ENCODE data around the gene LYST. TPM values are rescaled to one million over a fixed set of nuclear protein-coding genes. Genes with fewer than 3 reads are reported as not detected.

The LYST gene
- total and polyA plus RNA-seq, 2 of the 4 experiments (the other 2 are of a cell fraction): 2.2 to 7.2 TPM

DNA sequence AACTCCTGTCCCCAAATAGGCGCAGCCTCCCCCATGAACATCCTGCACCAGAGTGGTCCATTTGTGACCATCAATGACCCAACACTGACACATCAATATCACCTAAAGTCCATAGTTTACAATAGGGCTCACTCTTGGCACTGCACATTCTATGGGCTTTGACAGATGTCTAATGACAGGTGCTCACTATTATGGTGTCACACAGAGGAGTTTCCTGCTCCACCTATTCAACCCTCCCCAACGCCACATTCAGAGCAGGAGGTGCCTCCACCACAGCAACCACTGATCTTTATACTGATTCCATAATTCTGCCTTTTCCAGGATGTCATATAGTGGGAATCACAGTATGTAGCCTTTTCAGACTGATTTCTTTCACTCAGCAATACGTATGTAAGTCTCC is 241.4 kb downstream of the LYST start:
- no peaks in the 10 kb centered on the region for H4K20me1 ChIP-seq (ENCODE audit: insufficient read depth, low read length)
- no TSS peak for BruUV-seq (replicated peaks)
- dilution Hi-C loops (cut with HindIII; ENCODE audit: low sequenced_read_pairs, unreplicated experiment) (no loop called here), intact Hi-C loops (cut with micrococcal nuclease) (no loop called here), in situ Hi-C loops (cut with MboI; ENCODE audit: low sequenced_read_pairs) (no loop called here)
- POLR2A ChIA-PET (ENCODE audit: unreplicated experiment): no interaction called here
- WGBS, 2 experiments (ENCODE audit: extremely low coverage in 2 of 2, insufficient read length in 1 of 2): 100% methylated on average over 1 of the region's 3 CpGs; no CpG with 5 or more reads in 1 of the 2 experiments
- no peak overlapping the region for H3K4me2 ChIP-seq (ENCODE audit: low read depth, low read length)
- ATAC-seq (ENCODE audit: low read depth) (no peak), DNase-seq (no peak)
- H3K36me3 ChIP-seq (ENCODE audit: control insufficient read depth, insufficient read depth, low read length): no peaks in the 10 kb centered on the region
- TF ChIP-seq, protein P1, sequence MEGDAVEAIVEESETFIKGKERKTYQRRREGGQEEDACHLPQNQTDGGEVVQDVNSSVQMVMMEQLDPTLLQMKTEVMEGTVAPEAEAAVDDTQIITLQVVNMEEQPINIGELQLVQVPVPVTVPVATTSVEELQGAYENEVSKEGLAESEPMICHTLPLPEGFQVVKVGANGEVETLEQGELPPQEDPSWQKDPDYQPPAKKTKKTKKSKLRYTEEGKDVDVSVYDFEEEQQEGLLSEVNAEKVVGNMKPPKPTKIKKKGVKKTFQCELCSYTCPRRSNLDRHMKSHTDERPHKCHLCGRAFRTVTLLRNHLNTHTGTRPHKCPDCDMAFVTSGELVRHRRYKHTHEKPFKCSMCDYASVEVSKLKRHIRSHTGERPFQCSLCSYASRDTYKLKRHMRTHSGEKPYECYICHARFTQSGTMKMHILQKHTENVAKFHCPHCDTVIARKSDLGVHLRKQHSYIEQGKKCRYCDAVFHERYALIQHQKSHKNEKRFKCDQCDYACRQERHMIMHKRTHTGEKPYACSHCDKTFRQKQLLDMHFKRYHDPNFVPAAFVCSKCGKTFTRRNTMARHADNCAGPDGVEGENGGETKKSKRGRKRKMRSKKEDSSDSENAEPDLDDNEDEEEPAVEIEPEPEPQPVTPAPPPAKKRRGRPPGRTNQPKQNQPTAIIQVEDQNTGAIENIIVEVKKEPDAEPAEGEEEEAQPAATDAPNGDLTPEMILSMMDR (conservative IDR thresholded peaks at IDR 0.05; ENCODE audit: low read depth, low read length): no peak
- TF ChIP-seq, protein P2, sequence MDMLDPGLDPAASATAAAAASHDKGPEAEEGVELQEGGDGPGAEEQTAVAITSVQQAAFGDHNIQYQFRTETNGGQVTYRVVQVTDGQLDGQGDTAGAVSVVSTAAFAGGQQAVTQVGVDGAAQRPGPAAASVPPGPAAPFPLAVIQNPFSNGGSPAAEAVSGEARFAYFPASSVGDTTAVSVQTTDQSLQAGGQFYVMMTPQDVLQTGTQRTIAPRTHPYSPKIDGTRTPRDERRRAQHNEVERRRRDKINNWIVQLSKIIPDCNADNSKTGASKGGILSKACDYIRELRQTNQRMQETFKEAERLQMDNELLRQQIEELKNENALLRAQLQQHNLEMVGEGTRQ (IDR thresholded peaks at IDR 0.05; ENCODE audit: low read depth, low read length): no peak
- TF ChIP-seq MAFK (IDR thresholded peaks at IDR 0.05; ENCODE audit: low read depth, low read length): no peak
- TF ChIP-seq RCOR1 (IDR thresholded peaks at IDR 0.05; ENCODE audit: insufficient replicate concordance, low read length): no peak
- TF ChIP-seq RAD21 (IDR thresholded peaks at IDR 0.05; ENCODE audit: low read length): no peak
- TF ChIP-seq POLR2A (IDR thresholded peaks at IDR 0.05; ENCODE audit: low read depth, low read length): no peak
- TF ChIP-seq CEBPB (IDR thresholded peaks at IDR 0.05; ENCODE audit: low read depth, low read length): no peak
- no peak for TF ChIP-seq RFX5 (IDR thresholded peaks at IDR 0.05; ENCODE audit: low read depth, low read length)
- no peak for TF ChIP-seq BHLHE40 (IDR thresholded peaks at IDR 0.05; ENCODE audit: low read depth, low read length)
- no peak for TF ChIP-seq NFE2L2 (IDR thresholded peaks at IDR 0.05; ENCODE audit: low read depth, low read length)
- no peak for TF ChIP-seq MXI1 (IDR thresholded peaks at IDR 0.05; ENCODE audit: borderline replicate concordance, low read depth, low read length)
- no peak for TF ChIP-seq CHD1 (IDR thresholded peaks at IDR 0.05; ENCODE audit: low read depth, low read length)
- TF ChIP-seq, protein P3, sequence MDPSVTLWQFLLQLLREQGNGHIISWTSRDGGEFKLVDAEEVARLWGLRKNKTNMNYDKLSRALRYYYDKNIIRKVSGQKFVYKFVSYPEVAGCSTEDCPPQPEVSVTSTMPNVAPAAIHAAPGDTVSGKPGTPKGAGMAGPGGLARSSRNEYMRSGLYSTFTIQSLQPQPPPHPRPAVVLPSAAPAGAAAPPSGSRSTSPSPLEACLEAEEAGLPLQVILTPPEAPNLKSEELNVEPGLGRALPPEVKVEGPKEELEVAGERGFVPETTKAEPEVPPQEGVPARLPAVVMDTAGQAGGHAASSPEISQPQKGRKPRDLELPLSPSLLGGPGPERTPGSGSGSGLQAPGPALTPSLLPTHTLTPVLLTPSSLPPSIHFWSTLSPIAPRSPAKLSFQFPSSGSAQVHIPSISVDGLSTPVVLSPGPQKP (IDR thresholded peaks at IDR 0.05; ENCODE audit: borderline replicate concordance, low read depth, low read length): no peak
- no peak for TF ChIP-seq MAZ (IDR thresholded peaks at IDR 0.05; ENCODE audit: borderline replicate concordance, low read depth, low read length)
- TF ChIP-seq FOS (IDR thresholded peaks at IDR 0.05; ENCODE audit: low read depth, low read length): no peak
- TF ChIP-seq SMC3 (IDR thresholded peaks at IDR 0.05; ENCODE audit: low read depth, low read length): no peak
- no peak overlapping the region for H3K4me3 ChIP-seq (ENCODE audit: insufficient read depth, low read depth, low read length)
- H2AK5ac ChIP-seq (ENCODE audit: low read depth, low read length): no peak overlapping the region
- H2AK9ac ChIP-seq (replicated peaks; ENCODE audit: low read depth, low read length, poor library complexity): no peak overlapping the region
- H2BK5ac ChIP-seq (ENCODE audit: low read depth, low read length, poor library complexity, severe bottlenecking): no peak overlapping the region
- no peak overlapping the region for H2BK120ac ChIP-seq (ENCODE audit: low read depth, low read length)
- H3K27me3 ChIP-seq (ENCODE audit: control insufficient read depth, insufficient read depth, low read length): peaks cover 11% of the 10 kb centered on the region
- no peak overlapping the region for H3K18ac ChIP-seq (ENCODE audit: low read depth, low read length)
- no peaks in the 10 kb centered on the region for H3K9me3 ChIP-seq (ENCODE audit: control insufficient read depth, insufficient read depth, low read length)
- H4K91ac ChIP-seq (ENCODE audit: insufficient read depth, low read depth, low read length): no peak overlapping the region
- no peak overlapping the region for H3K14ac ChIP-seq (replicated peaks; ENCODE audit: low read depth, low read length)
- H4K8ac ChIP-seq (ENCODE audit: low read depth in 2 of 2, low read length in 2 of 2): no peak overlapping the region
- no peaks in the 10 kb centered on the region for H3K9me1 ChIP-seq (ENCODE audit: insufficient read depth, low read length)
- no peak overlapping the region for H2BK15ac ChIP-seq (ENCODE audit: low read depth, low read length)
- no peak overlapping the region for H3K56ac ChIP-seq (ENCODE audit: extremely low read depth, insufficient read depth, low read length)
- H3K4ac ChIP-seq (ENCODE audit: low read depth, low read length): no peak overlapping the region
- H4K5ac ChIP-seq (ENCODE audit: low read depth, low read length): no peak overlapping the region
- H3K9ac ChIP-seq (ENCODE audit: low read depth, low read length): no peak overlapping the region
- H2AFZ ChIP-seq (replicated peaks; ENCODE audit: low read length, poor library complexity): no peak overlapping the region
- no peak overlapping the region for H2BK20ac ChIP-seq (ENCODE audit: low read depth, low read length)
- no peak overlapping the region for H3K23ac ChIP-seq (ENCODE audit: low read depth, low read length)
- CTCF ChIA-PET: no interaction called here
- no peaks in the 10 kb centered on the region for H3K79me1 ChIP-seq (ENCODE audit: low read depth in 1 of 2, low read length in 2 of 2)
- H3K27ac ChIP-seq (ENCODE audit: insufficient read depth, low read length): no peak overlapping the region
- H3K4me1 ChIP-seq (ENCODE audit: control insufficient read depth, insufficient read depth, low read length): no peaks in the 10 kb centered on the region

Measured in IMR-90 (cell line).